ENCODE measurements around the gene PER3. TPM values are rescaled to one million over a fixed set of nuclear protein-coding genes. Genes with fewer than 3 reads are reported as not detected.

PER3 gene
- total and polyA plus RNA-seq, 10 of the 15 experiments (the other 5 are each of a cell fraction or from before 2014, with no cell fraction given): 0.06 to 0.64 (median 0.13) TPM; not detected in 1

DNA sequence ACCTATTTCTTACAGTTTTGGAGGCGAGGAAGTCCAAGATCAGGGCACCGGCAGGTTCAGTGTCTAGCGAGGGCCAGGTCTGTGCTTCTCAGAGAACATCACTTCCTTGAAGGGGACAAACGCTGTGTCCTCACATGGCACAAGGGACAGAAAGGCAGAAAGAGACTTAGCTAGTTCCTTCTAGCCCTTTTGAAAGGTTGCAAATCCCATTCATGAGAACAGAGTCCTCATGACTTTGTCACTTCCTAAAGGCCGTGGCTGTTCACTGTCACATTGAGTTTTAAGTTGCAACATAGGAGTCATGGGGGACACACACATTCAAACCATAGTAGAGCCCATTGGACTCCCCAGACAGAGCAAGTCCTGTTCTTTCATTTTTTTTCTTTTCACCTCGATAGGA lies 27.4 kb downstream of the PER3 start:
- no peaks in the 10 kb centered on the region for H3K4me1 ChIP-seq (ENCODE audit: control insufficient read depth, insufficient read depth, low read length)
- ChIA-PET RAD21 (ENCODE audit: unreplicated experiment) (no interaction called here), POLR2A (no interaction called here), CTCF (interaction anchor here (2.3 kb wide), 1 partner anchor 93 kb away, joined by 7 read pairs; no protein-coding TSS in a partner anchor), SMC1A (ENCODE audit: uncharacterized antibody, unreplicated experiment) (interaction anchor here (0.7 to 1.2 kb wide), 3 partner anchors 59 to 275 kb away, joined by 3 to 4 read pairs (median 3); no protein-coding TSS in a partner anchor)
- TF ChIP-seq BCL11A (IDR thresholded peaks at IDR 0.05; ENCODE audit: low read depth, low read length) (no peak), ZNF622 (IDR thresholded peaks at IDR 0.05) (no peak), BACH1 (IDR thresholded peaks at IDR 0.05; ENCODE audit: borderline replicate concordance) (no peak), RUNX3 (IDR thresholded peaks at IDR 0.05; ENCODE audit: low read length) (no peak)
- TF ChIP-seq, protein P1, sequence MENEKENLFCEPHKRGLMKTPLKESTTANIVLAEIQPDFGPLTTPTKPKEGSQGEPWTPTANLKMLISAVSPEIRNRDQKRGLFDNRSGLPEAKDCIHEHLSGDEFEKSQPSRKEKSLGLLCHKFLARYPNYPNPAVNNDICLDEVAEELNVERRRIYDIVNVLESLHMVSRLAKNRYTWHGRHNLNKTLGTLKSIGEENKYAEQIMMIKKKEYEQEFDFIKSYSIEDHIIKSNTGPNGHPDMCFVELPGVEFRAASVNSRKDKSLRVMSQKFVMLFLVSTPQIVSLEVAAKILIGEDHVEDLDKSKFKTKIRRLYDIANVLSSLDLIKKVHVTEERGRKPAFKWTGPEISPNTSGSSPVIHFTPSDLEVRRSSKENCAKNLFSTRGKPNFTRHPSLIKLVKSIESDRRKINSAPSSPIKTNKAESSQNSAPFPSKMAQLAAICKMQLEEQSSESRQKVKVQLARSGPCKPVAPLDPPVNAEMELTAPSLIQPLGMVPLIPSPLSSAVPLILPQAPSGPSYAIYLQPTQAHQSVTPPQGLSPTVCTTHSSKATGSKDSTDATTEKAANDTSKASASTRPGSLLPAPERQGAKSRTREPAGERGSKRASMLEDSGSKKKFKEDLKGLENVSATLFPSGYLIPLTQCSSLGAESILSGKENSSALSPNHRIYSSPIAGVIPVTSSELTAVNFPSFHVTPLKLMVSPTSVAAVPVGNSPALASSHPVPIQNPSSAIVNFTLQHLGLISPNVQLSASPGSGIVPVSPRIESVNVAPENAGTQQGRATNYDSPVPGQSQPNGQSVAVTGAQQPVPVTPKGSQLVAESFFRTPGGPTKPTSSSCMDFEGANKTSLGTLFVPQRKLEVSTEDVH (IDR thresholded peaks at IDR 0.05; ENCODE audit: low read depth, partially characterized antibody): no peak
- TF ChIP-seq, protein P2, sequence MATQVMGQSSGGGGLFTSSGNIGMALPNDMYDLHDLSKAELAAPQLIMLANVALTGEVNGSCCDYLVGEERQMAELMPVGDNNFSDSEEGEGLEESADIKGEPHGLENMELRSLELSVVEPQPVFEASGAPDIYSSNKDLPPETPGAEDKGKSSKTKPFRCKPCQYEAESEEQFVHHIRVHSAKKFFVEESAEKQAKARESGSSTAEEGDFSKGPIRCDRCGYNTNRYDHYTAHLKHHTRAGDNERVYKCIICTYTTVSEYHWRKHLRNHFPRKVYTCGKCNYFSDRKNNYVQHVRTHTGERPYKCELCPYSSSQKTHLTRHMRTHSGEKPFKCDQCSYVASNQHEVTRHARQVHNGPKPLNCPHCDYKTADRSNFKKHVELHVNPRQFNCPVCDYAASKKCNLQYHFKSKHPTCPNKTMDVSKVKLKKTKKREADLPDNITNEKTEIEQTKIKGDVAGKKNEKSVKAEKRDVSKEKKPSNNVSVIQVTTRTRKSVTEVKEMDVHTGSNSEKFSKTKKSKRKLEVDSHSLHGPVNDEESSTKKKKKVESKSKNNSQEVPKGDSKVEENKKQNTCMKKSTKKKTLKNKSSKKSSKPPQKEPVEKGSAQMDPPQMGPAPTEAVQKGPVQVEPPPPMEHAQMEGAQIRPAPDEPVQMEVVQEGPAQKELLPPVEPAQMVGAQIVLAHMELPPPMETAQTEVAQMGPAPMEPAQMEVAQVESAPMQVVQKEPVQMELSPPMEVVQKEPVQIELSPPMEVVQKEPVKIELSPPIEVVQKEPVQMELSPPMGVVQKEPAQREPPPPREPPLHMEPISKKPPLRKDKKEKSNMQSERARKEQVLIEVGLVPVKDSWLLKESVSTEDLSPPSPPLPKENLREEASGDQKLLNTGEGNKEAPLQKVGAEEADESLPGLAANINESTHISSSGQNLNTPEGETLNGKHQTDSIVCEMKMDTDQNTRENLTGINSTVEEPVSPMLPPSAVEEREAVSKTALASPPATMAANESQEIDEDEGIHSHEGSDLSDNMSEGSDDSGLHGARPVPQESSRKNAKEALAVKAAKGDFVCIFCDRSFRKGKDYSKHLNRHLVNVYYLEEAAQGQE (IDR thresholded peaks at IDR 0.05; ENCODE audit: low read depth, low read length): no peak
- no peaks in the 10 kb centered on the region for H3K79me2 ChIP-seq (ENCODE audit: control insufficient read depth, insufficient read depth, low read length)
- intact Hi-C loops (cut with micrococcal nuclease; ENCODE audit: unreplicated experiment) (no loop called here), in situ Hi-C loops (cut with MboI) (no loop called here)
- FAIRE-seq: no peak
- no peaks in the 10 kb centered on the region; the same call in 1 of the 2 replicates for H4K20me1 ChIP-seq (ENCODE audit: control insufficient read depth, insufficient read depth)
- H3K9me3 ChIP-seq (replicated peaks; ENCODE audit: control insufficient read depth, insufficient read depth, low read length): peaks cover 7% of the 10 kb centered on the region; the same call in 2 of the 3 replicates
- no peak overlapping the region for H3K4me3 ChIP-seq
- no TSS peak for BruUV-seq (replicated peaks)
- H3K9ac ChIP-seq (ENCODE audit: control insufficient read depth, insufficient read depth, low read length): no peak overlapping the region
- no peak overlapping the region for H2AFZ ChIP-seq (ENCODE audit: control insufficient read depth, low read depth, low read length)
- no peaks in the 10 kb centered on the region for H3K27me3 ChIP-seq (replicated peaks in 1 of 2; ENCODE audit: control insufficient read depth in 2 of 2, insufficient read depth in 2 of 2, low read length in 1 of 2)
- no peak for DNase-seq (ENCODE audit: low read depth, low spot score)
- no peak for ATAC-seq
- 51% methylated on average over 6 of the region's 6 CpGs for WGBS (ENCODE audit: insufficient coverage, insufficient replicate concordance, low lambda C conversion rate, missing lambda C conversion rate)
- no peak overlapping the region for H3K4me2 ChIP-seq (ENCODE audit: control insufficient read depth, insufficient read depth)
- H3K36me3 ChIP-seq (ENCODE audit: control insufficient read depth in 2 of 2, insufficient read depth in 2 of 2, low read length in 1 of 2): no peaks in the 10 kb centered on the region
- H3K27ac ChIP-seq (ENCODE audit: control insufficient read depth, insufficient read depth): no peak overlapping the region
